CD14-positive monocyte (primary cell): Measurements from ENCODE around the gene CENPQ. TPM values are rescaled to one million over a fixed set of nuclear protein-coding genes. Genes with fewer than 3 reads are reported as not detected.

ENCODE experiments used
- DNase-seq, 3 donors: peaks; one replicate each; pipeline ENCODE4 v3.0.0-alpha.2; 2011 to 2022
- H2AFZ ChIP-seq: 2 replicates; pipeline ENCODE4 v1.6.0; 2012; ENCODE audit warnings: mild to moderate bottlenecking, low read depth, low read length, inconsistent platforms; ENCODE audit not compliant: insufficient read depth, poor library complexity, severe bottlenecking
- H3K27ac ChIP-seq, 2 donors: 1 replicate in 1 of 2; 2 replicates in 1 of 2; pipeline ENCODE4 v1.5.1; 2012 to 2013; ENCODE audit warnings: low read length in 2 of 2, control low read depth in 1 of 2, inconsistent platforms in 1 of 2, low read depth in 1 of 2, mild to moderate bottlenecking in 1 of 2
- H3K27me3 ChIP-seq, 2 donors: one replicate each; pipeline versions ENCODE4 v1.6.0 to v1.6.1; 2011 to 2013; ENCODE audit warnings: low read length in 2 of 2; ENCODE audit not compliant: control insufficient read depth in 2 of 2, insufficient read depth in 2 of 2
- H3K36me3 ChIP-seq, 2 donors: replicated peaks in 1 of 2; 1 replicate in 1 of 2; 2 replicates in 1 of 2; pipeline versions ENCODE4 v1.5.1 to v1.6.1; 2012 to 2013; ENCODE audit warnings: low read length in 2 of 2, control low read depth in 1 of 2, inconsistent platforms in 1 of 2, mild to moderate bottlenecking in 1 of 2; ENCODE audit not compliant: insufficient read depth in 2 of 2, control insufficient read depth in 1 of 2
- H3K4me1 ChIP-seq, 2 donors: 1 replicate in 1 of 2; 2 replicates in 1 of 2; pipeline versions ENCODE4 v1.5.1 to v1.6.1; 2012 to 2013; ENCODE audit warnings: low read length in 2 of 2, control low read depth in 1 of 2, inconsistent platforms in 1 of 2, mild to moderate bottlenecking in 1 of 2, moderate library complexity in 1 of 2; ENCODE audit not compliant: insufficient read depth in 2 of 2, control insufficient read depth in 1 of 2
- H3K4me2 ChIP-seq: replicated peaks from 2 replicates; pipeline ENCODE3; 2012; ENCODE audit warnings: low read length, moderate library complexity, mild to moderate bottlenecking; ENCODE audit not compliant: poor library complexity, severe bottlenecking; ENCODE audit errors: extremely low read depth
- H3K4me3 ChIP-seq, 3 experiments: fragments of 200-600 bp in 1 of 3; sonication (generic) in 1 of 3; replicated peaks in 1 of 3; 1 replicate in 2 of 3; 2 replicates in 1 of 3; pipeline ENCODE4 v1.5.1; 2011 to 2013; ENCODE audit warnings: low read length in 3 of 3, mild to moderate bottlenecking in 3 of 3, control low read depth in 2 of 3, low read depth in 2 of 3, inconsistent platforms in 1 of 3, moderate library complexity in 1 of 3
- H3K79me2 ChIP-seq: 2 replicates; pipeline ENCODE4 v1.6.0; 2012; ENCODE audit warnings: mild to moderate bottlenecking, control low read depth, inconsistent platforms, low read length, moderate library complexity; ENCODE audit not compliant: insufficient read depth
- H3K9ac ChIP-seq: 2 replicates; pipeline ENCODE4 v1.6.0; 2017; ENCODE audit warnings: low read length, mild to moderate bottlenecking; ENCODE audit not compliant: insufficient read depth, poor library complexity, severe bottlenecking
- H3K9me3 ChIP-seq, 2 donors: replicated peaks in 1 of 2; 1 replicate in 1 of 2; 2 replicates in 1 of 2; pipeline versions ENCODE4 v1.5.1 to v1.6.1; 2012 to 2013; ENCODE audit warnings: low read length in 2 of 2, control low read depth in 1 of 2; ENCODE audit not compliant: control insufficient read depth in 1 of 2, insufficient read depth in 1 of 2
- H4K20me1 ChIP-seq: 2 replicates; pipeline ENCODE4 v1.6.0; 2012; ENCODE audit warnings: mild to moderate bottlenecking, low read length, control low read depth, moderate library complexity; ENCODE audit not compliant: insufficient read depth
- H3K27ac Mint-ChIP-seq, 7 donors: one replicate each; pipeline ENCODE4 v1.8.0; 2020; ENCODE audit warnings: mild to moderate bottlenecking in 7 of 7, mixed read lengths in 7 of 7, moderate library complexity in 6 of 7, inconsistent platforms in 2 of 7
- H3K27me3 Mint-ChIP-seq, 3 donors: one replicate each; pipeline ENCODE4 v1.8.0; 2021 to 2022; ENCODE audit warnings: low read depth in 3 of 3, mild to moderate bottlenecking in 3 of 3, mixed read lengths in 3 of 3, moderate library complexity in 3 of 3, inconsistent platforms in 1 of 3
- H3K36me3 Mint-ChIP-seq, 2 donors: one replicate each; pipeline ENCODE4 v1.8.0; 2020; ENCODE audit warnings: mixed read lengths in 2 of 2, inconsistent platforms in 1 of 2, mild to moderate bottlenecking in 1 of 2
- H3K4me1 Mint-ChIP-seq: one replicate; pipeline ENCODE4 v1.8.0; 2020; ENCODE audit warnings: mild to moderate bottlenecking, mixed read lengths
- H3K4me3 Mint-ChIP-seq, 2 donors: one replicate each; pipeline ENCODE4 v1.8.0; 2020; ENCODE audit warnings: mild to moderate bottlenecking in 2 of 2, mixed read lengths in 2 of 2, moderate library complexity in 1 of 2
- H3K9me3 Mint-ChIP-seq, 7 donors: one replicate each; pipeline ENCODE4 v1.8.0; 2020 to 2022; ENCODE audit warnings: mixed read lengths in 7 of 7, mild to moderate bottlenecking in 6 of 7, moderate library complexity in 6 of 7, inconsistent platforms in 2 of 7
- WGBS: methylation state at CpG from one replicate; pipeline ENCODE4 v1.1.5; 2013; ENCODE audit warnings: missing lambda C conversion rate; ENCODE audit not compliant: insufficient coverage; 5-methylcytosine and 5-hydroxymethylcytosine counted together
- intact Hi-C, 2 donors: fragments of 100-400 bp; cut with micrococcal nuclease; formaldehyde crosslinking; loops; one replicate each; pipeline versions ENCODE4 v1.15.0 to v1.15.1; 2023
- polyA plus RNA-seq, 3 donors: library from polyadenylated mRNA; depleted of rRNA in 1 of 3; unstranded in 2 of 3; stranded (reverse) in 1 of 3; fragments of 300-500 nt in 2 of 3; fragments of >200 nt in 1 of 3; fragmentation: Illumina TruSeq in 2 of 3; gene quantifications; 1 replicate in 2 of 3; 2 replicates in 1 of 3; pipeline ENCODE4 v1.2.3, GENCODE V29; 2012 to 2021
- TF ChIP-seq, protein P1 (sequence below): fragments of 200-600 bp; IDR thresholded peaks from one replicate; pipeline ENCODE4 v1.8.0; 2022; ENCODE audit warnings: antibody characterized with exemption, mild to moderate bottlenecking

Gene CENPQ
- polyA plus RNA-seq, 3 donors, result 0.87 to 3.3 (median 3.0) TPM

- Mint-ChIP-seq H3K36me3 (no peaks in the 10 kb centered on the region), H3K4me3 (no peak overlapping the region), H3K4me1 (no peaks in the 10 kb centered on the region), H3K27me3 (peaks cover 0 to 2% (median 0%) of the 10 kb centered on the region in 3 donors), H3K27ac (no peak overlapping the region), H3K9me3 (peaks cover 5 to 14% (median 9%) of the 10 kb centered on the region in 7 donors)
- Histone ChIP-seq H3K9me3 (peaks cover 0 to 10% of the 10 kb centered on the region in 2 donors), H3K36me3 (no peaks in the 10 kb centered on the region), H3K4me2 (no peak overlapping the region), H3K27me3 (no peaks in the 10 kb centered on the region), H3K27ac (no peak overlapping the region), H3K79me2 (no peaks in the 10 kb centered on the region), H3K4me3 (no peak overlapping the region), H3K4me1 (no peaks in the 10 kb centered on the region), H3K9ac (no peak overlapping the region), H4K20me1 (no peaks in the 10 kb centered on the region), H2AFZ (no peak overlapping the region)
- WGBS, result 100% methylated on average over 2 of the region's 5 CpGs
- DNase-seq, result no peak
- intact Hi-C loops, result no loop called here
- TF ChIP-seq, protein P1, sequence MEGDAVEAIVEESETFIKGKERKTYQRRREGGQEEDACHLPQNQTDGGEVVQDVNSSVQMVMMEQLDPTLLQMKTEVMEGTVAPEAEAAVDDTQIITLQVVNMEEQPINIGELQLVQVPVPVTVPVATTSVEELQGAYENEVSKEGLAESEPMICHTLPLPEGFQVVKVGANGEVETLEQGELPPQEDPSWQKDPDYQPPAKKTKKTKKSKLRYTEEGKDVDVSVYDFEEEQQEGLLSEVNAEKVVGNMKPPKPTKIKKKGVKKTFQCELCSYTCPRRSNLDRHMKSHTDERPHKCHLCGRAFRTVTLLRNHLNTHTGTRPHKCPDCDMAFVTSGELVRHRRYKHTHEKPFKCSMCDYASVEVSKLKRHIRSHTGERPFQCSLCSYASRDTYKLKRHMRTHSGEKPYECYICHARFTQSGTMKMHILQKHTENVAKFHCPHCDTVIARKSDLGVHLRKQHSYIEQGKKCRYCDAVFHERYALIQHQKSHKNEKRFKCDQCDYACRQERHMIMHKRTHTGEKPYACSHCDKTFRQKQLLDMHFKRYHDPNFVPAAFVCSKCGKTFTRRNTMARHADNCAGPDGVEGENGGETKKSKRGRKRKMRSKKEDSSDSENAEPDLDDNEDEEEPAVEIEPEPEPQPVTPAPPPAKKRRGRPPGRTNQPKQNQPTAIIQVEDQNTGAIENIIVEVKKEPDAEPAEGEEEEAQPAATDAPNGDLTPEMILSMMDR, result no peak
Measured at GRCh38 chr6:49504666-49505065, 41.5 kb downstream of the CENPQ start.

DNA sequence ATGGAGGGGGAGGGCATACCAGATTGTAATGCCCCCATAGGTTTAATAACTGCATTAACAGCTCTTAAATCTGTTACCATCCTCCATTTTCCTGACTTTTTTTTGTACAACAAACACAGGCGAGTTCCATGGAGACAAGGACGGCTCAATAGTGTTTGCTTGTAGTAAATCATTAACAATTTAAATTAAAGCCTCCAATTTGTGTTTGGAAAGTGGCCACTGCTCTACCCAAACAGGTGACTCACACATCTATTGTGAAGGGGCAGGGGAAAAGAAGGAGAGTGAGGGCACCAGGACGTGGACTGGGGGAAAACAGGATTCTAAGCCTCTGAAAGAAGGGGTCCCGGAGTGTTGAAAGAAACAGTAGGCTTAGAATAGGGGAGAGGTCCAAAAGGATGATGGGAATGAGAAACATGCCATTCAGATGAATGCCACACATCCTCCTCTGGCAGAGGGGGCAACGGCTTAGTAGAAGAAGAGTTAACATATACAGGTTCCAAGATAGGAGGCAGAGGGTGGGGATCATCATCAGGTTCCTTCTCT is 43.5 kb downstream of the CENPQ start:
- H3K9ac ChIP-seq, result no peak overlapping the region
- H3K9me3 ChIP-seq, result peaks cover 0 to 10% of the 10 kb centered on the region in 2 donors
- H3K79me2 ChIP-seq, result no peaks in the 10 kb centered on the region
- DNase-seq, result no peak
- 92% methylated on average over 2 of the region's 5 CpGs for WGBS
- no peaks in the 10 kb centered on the region for H3K36me3 ChIP-seq
- Mint-ChIP-seq H3K4me3 (no peak overlapping the region), H3K4me1 (no peaks in the 10 kb centered on the region), H3K9me3 (peaks cover 5 to 16% (median 9%) of the 10 kb centered on the region in 7 donors), H3K27ac (no peak overlapping the region), H3K27me3 (peaks cover 0 to 1% (median under 1%) of the 10 kb centered on the region in 3 donors), H3K36me3 (no peaks in the 10 kb centered on the region)
- TF ChIP-seq, protein P1, result no peak
- H3K4me3 ChIP-seq, result no peak overlapping the region
- no peaks in the 10 kb centered on the region for H3K27me3 ChIP-seq
- no peak overlapping the region for H3K4me2 ChIP-seq
- no peaks in the 10 kb centered on the region for H4K20me1 ChIP-seq
- intact Hi-C loops, result no loop called here
- H3K27ac ChIP-seq, result no peak overlapping the region
- H3K4me1 ChIP-seq, result no peaks in the 10 kb centered on the region
- H2AFZ ChIP-seq, result no peak overlapping the region
